ENCODE data around the gene TIMELESS.
"Not testable (repeated sequence)": the region's sequence is repeated elsewhere in the genome, so short reads cannot be mapped to it uniquely, and the experiment has no call there.

Gene TIMELESS, protein sequence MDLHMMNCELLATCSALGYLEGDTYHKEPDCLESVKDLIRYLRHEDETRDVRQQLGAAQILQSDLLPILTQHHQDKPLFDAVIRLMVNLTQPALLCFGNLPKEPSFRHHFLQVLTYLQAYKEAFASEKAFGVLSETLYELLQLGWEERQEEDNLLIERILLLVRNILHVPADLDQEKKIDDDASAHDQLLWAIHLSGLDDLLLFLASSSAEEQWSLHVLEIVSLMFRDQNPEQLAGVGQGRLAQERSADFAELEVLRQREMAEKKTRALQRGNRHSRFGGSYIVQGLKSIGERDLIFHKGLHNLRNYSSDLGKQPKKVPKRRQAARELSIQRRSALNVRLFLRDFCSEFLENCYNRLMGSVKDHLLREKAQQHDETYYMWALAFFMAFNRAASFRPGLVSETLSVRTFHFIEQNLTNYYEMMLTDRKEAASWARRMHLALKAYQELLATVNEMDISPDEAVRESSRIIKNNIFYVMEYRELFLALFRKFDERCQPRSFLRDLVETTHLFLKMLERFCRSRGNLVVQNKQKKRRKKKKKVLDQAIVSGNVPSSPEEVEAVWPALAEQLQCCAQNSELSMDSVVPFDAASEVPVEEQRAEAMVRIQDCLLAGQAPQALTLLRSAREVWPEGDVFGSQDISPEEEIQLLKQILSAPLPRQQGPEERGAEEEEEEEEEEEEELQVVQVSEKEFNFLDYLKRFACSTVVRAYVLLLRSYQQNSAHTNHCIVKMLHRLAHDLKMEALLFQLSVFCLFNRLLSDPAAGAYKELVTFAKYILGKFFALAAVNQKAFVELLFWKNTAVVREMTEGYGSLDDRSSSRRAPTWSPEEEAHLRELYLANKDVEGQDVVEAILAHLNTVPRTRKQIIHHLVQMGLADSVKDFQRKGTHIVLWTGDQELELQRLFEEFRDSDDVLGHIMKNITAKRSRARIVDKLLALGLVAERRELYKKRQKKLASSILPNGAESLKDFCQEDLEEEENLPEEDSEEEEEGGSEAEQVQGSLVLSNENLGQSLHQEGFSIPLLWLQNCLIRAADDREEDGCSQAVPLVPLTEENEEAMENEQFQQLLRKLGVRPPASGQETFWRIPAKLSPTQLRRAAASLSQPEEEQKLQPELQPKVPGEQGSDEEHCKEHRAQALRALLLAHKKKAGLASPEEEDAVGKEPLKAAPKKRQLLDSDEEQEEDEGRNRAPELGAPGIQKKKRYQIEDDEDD

DNA sequence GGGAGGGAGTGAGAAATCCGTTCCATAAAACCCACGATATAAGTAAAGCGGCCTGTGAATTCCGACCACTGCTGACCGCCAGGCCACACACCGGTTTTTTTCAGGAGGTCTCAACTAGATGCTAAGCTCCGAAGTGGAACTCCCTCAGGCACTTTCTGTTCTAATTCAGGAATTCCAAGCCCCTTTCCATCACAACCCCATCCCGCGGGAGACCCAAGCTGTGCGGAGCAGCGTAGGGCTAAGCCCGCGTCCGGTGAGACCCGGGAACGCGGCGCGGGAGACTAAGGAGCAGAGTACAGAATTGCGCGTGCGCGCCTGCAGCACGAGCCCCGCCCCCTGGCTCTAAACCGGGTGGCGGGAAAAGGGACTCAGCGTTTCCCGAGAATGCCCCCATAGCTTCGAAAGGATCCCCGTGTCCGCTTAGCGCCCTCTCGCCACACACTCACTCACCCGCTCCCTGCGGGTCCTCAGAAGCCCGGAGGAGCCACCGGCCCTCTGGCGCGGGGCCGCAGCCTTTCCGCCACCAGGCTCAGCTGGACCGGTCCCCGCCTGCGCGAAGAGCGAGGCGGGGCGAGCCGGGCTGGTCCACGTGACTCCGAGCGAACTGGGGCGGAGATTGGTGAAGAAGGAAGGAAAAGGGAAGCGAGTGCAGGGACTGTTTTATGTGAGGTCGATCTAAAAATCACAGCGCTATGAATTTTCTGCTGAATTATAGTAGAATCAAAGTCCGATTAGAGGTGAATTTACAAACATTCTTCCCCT, at the start of gene TIMELESS:
Gene TIMELESS, minus strand, starts transcription at position 567 of the 762 bp plus-strand sequence. CDS start 15,256 bp downstream, outside the sequence.
- peak; percentile 57 to 69 for DNase-seq (ENCODE audit: low read depth in 2 of 2, low spot score in 1 of 2)

DNA sequence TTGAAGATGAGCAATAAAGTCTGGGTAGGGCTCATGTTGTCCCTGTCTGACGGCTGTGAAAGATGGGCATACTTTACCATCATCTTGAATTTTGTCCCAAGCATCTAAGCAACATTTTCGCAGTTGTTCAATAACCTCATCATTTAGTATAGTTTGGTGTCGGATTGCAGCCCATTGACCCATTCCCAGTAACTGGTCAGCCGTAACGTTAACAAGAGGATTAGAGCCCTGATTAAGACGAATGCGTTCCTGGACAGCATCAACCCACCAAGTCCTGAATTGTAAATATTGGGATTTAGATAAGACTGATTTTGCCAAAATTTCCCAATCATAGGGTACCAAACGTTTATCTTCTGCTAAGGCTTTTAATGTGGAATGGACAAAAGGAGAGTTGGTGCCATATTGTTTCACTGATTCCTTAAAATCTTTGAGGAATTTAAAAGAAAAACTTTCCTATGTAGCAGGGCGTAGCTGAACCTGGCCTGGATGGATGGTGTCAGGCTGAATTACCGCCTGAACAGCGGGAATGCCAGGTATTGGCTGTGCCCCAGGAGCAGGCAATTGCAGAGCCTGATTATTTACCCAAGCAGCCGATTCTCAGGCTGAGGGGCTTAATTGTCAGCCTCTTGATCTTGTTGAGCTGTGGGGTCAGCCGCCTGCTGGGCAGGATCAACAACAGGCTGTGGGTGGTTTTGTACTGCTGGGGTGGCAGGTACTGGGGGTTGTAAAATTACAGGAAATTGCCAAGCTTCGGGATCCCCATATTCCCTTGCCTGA, 49.1 kb upstream of the TIMELESS start:
- not testable (repeated sequence) for DNase-seq (ENCODE audit: low read depth in 2 of 2, low spot score in 1 of 2)

DNA sequence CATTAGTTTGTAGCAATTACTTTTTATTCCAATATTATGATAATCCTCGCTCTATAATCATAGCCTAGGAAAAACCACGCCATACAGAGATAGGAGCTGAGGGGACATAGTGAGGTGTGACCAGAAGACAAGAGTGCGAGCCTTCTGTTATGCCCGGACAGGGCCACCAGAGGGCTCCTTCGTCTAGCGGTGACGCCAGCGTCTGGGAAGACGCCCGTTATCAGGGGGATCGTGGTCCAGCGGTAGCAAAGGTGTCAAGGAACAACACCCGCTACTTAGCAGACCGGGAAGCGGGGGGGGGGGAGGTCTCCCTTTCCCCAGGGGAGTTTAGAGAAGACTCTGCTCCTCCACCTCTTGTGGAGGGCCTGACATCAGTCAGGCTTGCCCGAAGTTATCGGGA, 47.5 kb upstream of the TIMELESS start:
- not testable (repeated sequence) for DNase-seq (ENCODE audit: low read depth in 2 of 2, low spot score in 1 of 2)

DNA sequence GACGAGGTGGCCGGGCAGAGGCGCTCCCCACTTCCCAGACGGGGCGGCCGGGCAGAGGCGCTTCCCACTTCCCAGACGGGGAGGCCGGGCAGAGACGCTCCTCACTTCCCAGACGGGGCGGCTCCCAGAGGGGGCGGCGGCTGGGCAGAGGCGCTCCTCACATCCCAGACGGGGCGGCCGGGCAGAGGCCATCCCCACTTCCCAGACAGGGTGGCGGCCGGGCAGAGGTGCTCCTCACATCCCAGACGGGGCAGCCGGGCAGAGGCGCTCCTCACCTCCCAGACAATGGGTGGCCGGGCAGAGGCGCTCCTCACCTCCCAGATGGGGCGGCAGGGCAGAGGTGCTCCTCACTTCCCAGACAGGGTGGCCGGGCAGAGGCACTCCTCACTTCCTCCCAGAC, 45.3 kb upstream of the TIMELESS start:
- not testable (repeated sequence) for DNase-seq (ENCODE audit: low read depth in 2 of 2, low spot score in 1 of 2)

DNA sequence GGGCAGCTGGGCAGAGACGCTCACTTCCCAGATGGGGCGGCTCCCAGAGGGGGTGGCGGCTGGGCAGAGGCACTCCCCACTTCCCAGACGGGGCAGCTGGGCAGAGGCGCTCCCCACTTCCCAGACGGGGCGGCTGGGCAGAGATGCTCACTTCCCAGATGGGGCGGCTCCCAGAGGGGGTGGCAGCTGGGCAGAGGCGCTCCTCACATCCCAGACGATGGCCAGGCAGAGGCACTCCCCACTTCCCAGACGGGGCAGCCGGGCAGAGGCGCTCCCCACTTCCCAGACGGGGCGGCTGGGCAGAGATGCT, 44.8 kb upstream of the TIMELESS start:
- DNase-seq (ENCODE audit: low read depth in 2 of 2, low spot score in 1 of 2): not testable (repeated sequence)

DNA sequence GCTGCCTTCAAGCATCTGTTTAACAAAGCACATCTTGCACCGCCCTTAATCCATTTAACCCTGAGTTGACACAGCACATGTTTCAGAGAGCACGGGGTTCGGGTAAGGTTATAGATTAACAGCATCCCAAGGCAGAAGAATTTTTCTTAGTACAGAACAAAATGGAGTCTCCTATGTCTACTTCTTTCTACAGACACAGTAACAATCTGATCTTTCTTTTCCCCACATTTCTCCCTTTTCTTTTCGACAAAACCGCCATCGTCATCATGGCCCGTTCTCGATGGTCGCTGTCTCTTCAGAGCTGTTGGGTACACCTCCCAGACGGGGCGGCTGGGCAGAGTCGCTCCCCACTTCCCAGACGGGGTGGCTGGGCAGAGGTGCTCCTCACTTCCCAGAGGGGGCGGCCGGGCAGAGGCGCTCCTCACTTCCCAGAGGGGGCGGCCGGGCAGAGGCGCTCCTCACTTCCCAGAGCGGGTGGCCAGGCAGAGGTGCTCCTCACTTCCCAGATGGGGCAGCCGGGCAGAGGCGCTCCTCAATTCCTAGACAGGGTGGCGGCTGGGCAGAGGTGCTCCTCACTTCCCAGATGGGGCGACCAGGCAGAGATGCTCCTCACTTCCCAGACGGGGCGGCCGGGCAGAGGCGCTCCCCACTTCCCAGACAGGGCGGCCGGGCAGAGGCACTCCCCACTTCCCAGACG, 44.3 kb upstream of the TIMELESS start:
- DNase-seq (ENCODE audit: low read depth in 2 of 2, low spot score in 1 of 2): not testable (repeated sequence)

DNA sequence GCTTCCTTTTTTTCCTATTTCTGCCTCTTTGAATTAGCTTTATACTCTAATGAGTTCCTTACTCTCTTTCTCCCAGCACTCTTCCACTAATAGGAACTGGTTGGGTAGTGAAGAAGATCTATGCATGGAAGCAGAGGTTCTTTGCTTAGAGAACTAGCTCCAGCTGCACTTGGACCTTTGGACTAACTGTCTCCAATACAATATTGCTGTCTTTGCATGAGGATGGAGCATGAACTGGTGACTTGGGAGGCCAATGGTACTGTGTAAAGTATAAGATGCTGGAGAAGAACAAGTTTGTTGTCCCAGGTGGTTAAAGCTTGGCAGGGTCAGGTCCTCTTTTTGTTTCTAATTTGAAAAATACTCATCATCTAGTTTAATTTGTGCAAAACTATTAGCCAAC, 41.1 kb upstream of the TIMELESS start:
- no peak for DNase-seq (ENCODE audit: low read depth in 2 of 2, low spot score in 1 of 2)

DNA sequence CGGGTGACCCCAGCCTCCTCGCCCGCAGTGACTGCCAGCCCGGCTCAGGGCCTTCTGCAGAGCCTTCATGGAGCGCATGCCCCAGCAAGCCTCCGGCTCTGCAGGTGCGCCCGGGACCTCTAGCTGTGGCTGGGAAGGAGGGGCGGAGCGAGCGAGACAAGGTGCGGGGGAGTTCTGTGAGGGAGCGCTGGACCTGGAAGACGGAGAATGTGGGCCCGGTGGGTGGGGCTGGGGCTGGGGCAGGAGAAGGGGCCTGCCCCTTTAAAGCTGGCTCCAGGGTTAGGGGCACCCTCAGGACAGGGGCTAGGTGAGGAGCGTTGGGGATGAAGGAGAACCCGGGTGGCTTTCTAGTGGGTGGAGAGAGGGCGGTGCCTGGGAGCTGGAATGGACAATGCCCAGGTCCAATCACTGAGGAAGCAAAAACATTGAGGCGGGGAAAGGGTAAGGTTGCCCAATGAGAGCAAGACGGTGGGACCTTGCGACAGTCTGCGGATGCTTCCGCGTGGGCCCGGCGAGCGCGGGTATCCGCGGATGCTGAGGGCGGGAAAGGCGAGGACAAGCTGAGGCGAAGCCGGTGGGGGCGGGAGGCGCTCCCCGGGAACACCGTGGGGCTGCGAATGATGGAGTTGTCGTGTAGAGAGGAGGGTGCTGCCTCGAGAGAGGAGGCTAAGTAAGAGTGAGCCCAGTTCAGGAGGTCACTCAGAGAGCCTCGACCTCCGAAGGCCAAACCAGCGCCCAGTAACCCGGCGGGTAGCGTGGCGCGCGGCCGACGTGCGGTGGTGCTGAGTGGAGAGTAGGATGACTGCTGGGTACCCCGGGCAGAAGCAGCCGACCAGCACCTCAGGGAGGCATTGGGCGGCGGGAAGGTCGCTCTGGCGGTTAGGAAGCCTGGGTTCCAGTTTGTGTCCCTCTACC, 39.1 kb upstream of the TIMELESS start, which contains the start of gene GLS2:
Gene GLS2, minus strand, starts transcription at position 121 of the 915 bp plus-strand sequence. Its CDS starts 43 bp downstream, at position 78.
- DNase-seq (ENCODE audit: low read depth in 2 of 2, low spot score in 1 of 2): peak; percentile 38 to 39

DNA sequence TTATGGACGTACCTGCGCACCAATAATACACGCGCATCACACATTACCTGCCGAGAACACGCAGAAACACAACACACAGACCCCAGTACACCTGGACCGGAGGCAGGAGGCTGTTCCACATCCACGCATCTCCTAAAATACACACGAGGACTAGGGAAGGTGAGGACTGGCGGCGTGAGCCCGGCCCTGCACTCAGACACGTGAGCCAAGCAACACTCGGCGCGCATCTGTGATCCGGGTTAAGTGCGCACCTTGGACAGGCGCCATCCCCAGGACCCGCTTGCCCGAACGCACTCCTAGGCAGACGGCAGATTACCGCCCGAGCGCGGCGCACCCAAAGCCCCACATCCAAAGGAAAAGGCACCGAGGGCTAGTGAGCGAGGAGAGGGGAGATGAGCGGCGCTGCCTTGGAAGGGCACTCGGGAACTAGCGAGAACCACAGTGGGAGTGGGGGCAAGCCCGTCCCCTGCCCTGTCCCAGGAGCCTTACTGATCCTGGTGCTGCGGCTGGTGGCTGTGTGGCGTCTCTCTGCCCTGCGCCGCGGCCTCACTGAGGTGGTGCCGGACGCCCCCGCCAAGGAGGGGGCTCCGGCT, 38.3 kb upstream of the TIMELESS start:
- DNase-seq (ENCODE audit: low read depth in 2 of 2, low spot score in 1 of 2): no peak

DNA sequence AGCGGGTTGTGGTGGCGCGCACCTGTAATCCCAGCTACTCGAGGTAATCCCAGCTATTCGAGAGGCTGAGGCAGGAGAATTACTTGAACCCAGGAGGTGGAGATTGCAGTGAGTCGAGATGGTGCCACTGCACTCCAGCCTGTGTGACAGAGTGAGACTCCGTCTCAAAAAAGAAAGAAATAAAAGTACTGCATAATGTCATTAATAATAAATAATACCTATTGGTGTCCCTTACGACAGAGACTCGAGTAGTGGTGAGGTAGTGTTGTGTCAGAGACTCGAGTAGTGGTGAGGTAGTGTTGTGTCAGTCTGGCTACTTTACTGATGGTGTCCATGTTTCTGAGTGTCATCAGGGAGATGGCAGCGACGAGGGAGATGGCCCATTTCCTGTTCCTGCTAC, 37.5 kb upstream of the TIMELESS start:
- DNase-seq (ENCODE audit: low read depth in 2 of 2, low spot score in 1 of 2): no peak

DNA sequence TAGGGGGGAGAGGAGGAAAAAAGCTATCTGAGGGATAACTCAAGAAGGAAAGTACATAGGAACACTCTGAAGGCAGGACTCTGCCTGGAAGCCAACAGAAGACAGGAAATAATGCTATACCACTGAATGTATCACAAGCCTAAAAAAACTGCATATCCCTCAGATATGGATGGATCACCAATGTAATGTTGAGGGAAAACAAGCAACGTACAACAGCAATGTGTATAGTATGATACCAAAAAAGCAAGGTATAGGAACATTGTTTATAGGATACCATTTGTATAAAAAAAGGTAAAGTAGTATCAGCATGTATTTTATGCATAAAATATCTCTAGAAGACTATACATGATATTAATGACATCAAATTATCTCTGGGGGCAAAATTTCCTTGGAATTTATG, 35.3 kb upstream of the TIMELESS start:
- DNase-seq (ENCODE audit: low read depth in 2 of 2, low spot score in 1 of 2): no peak

DNA sequence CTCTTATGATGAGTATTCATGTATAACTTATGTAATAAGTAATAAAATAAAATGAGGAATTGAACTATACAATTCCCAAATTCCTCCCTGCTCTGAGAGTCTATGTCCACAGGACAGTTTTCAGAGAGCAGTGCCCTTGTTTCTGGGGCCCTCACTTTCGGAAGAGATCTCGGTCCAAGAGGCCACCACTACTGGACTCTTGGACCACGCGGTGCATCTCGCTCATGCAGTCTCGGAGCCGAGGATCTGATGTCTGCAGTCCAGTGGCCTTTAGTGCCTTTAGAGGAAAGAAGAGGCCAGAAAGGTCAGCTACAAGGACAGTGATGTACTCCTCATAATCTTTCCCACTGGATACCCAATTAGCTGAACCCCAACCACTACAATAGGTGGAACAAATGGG, 30.4 kb upstream of the TIMELESS start:
- no peak for DNase-seq (ENCODE audit: low read depth in 2 of 2, low spot score in 1 of 2)

DNA sequence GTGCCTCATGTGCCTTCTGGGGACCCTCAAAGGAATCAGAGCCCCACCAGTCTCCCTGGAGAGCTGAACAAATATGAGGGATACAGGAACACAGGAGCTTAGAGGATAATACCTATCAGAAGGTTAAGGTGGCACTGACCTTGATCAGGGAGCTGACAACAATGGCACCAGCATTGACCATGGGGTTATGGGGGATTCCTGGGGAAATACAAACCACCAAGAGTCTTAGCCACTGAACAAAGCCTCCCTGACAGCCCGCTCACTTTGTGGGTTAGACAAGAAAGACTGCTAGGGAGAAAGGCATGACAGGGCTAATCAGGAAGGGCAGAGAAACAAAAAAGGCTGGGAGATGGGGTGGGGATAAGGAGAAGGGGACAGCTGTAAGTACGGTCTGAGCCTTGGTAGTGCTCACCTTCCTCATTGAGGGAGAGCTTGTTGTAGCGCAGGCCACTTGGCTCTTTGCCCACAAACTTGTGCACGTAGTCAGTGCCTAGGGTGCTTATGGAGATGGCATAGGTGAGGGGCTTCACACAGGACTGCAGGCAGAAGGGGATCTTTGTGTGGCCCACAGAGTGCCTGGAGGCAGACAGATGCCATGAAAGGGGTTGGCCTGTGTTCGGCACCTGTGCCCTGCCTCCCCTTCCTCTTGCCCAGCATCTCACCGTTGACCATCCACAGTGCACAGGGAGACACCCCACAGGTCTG, 28.4 kb upstream of the TIMELESS start:
- DNase-seq (ENCODE audit: low read depth in 2 of 2, low spot score in 1 of 2): no peak

DNA sequence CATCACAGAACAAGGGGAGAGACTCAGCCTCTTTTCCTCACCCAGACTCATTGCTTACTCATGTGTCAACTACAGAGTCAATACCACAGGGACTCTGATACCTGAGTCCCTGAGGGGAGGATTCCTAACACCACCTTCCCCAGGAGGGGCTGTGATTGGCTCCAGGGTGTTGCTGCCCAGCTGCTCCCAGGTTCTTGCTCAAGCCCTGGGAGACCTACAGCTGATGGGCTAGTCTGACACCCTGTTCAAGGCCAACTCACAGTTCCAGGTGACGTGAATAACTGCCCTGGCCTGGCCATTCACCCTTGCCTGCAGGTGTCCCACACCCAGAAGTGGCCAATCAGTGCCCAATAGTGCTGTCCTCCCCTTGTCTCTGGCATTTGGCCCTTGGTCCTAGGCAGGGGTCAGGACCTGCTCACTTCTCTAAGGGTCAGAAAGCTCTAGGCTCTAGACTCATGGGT, 27.8 kb upstream of the TIMELESS start:
- no peak for DNase-seq (ENCODE audit: low read depth in 2 of 2, low spot score in 1 of 2)

DNA sequence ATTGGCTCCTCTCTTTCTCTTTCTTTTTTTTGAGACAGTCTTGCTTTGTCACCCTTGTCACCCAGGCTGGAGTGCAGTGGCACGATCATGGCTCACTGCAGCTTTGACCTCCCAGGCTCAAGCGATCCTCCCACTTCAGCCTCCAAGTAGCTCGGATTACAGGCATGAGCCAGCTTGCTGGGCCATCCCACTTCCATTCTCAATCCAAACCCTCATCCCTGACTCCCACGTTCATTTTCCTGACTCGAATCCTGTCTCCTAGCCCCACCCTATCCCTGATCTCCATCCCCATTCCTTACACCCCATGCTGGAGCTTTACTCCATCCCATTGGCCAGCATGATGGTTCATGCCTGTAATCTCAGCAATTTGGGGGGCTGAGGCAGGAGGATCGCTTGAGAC, 26.9 kb upstream of the TIMELESS start:
- no peak for DNase-seq (ENCODE audit: low read depth in 2 of 2, low spot score in 1 of 2)

DNA sequence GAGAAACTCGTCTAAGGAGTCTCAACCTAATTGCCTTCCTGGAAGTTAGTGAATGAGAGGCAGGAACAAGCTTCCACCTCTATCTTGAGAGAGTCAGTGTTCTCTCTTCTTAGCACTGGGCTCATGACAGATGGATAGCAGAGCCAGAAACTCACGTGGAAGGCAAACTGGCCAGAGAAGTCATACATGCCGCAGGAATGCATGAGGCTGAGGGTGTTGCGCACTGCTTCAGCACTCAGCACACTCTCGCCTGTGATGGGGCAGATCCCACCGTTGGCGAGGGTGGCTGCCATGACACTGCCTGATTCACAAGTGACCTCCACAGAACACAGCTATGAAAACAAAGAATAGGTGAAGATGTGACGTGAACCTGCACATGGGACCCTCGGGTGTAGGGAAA, 25.2 kb upstream of the TIMELESS start:
- no peak for DNase-seq (ENCODE audit: low read depth in 2 of 2, low spot score in 1 of 2)
